Measurements from ENCODE around the gene ITPRIPL2.

ITPRIPL2 gene

DNA sequence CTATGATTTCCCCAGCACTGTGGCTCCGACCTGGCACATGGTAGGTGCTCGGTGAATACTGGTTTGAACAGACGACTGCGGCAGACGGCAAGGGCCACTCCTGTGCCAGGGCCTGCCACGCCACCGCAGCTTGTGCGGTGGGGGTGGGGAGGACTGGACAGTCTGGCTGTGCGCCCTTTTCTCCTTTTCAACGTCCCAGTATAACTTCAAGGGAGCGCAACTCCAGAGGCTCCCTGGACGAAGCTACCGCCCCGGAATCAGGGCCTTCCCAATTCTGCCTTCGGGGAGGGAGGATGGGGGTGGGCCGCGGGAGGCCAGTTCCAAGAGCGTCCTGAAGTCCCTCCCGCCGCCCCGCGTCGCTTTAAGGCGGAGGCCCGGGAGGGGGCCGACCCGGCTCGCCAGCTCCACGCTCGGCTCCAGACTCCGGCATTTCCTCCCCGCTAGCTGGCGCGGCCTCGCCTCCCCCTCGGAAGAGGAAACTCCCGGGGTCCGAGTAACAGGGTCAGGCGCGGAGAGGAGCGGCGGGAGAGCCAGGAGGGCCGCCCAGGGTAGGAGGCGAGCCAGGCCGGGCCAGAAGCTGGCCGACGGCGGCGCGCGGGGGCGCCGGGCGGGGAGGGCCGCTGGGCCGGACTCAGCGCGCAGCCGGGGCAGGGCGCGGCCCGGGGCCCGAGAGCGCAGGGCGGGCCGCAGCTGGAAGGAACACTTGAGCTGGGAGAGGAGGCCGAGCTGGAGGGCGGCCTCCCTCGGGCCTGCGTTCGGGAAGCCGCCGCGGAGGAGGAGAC is at the start of gene ITPRIPL2:
ITPRIPL2 (plus strand) TSS at position 388 of the 782 bp plus-strand sequence. CDS start 498 bp downstream, outside the sequence.
- DNase-seq (ENCODE audit: low read depth, low spot score) = no peak
- CTCF ChIA-PET = interaction anchor here (0.9 to 5.2 kb wide), 9 partner anchors 10 to 144 kb away, joined by 3 to 24 read pairs (median 5); no protein-coding TSS in a partner anchor
- peak within 1 kb of the TSS; percentile 75 for H3K4me3 ChIP-seq (ENCODE audit: low read depth, low read length)
- POLR2A ChIA-PET = interaction anchor here (0.6 to 1.3 kb wide), 6 partner anchors 14 to 182 kb away, joined by 3 to 4 read pairs (median 3); partner anchors contain the start of gene COQ7
- TF ChIP-seq, protein P1, sequence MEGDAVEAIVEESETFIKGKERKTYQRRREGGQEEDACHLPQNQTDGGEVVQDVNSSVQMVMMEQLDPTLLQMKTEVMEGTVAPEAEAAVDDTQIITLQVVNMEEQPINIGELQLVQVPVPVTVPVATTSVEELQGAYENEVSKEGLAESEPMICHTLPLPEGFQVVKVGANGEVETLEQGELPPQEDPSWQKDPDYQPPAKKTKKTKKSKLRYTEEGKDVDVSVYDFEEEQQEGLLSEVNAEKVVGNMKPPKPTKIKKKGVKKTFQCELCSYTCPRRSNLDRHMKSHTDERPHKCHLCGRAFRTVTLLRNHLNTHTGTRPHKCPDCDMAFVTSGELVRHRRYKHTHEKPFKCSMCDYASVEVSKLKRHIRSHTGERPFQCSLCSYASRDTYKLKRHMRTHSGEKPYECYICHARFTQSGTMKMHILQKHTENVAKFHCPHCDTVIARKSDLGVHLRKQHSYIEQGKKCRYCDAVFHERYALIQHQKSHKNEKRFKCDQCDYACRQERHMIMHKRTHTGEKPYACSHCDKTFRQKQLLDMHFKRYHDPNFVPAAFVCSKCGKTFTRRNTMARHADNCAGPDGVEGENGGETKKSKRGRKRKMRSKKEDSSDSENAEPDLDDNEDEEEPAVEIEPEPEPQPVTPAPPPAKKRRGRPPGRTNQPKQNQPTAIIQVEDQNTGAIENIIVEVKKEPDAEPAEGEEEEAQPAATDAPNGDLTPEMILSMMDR (IDR thresholded peaks at IDR 0.05; ENCODE audit: insufficient read depth, low read length, missing control alignments) = no peak

DNA sequence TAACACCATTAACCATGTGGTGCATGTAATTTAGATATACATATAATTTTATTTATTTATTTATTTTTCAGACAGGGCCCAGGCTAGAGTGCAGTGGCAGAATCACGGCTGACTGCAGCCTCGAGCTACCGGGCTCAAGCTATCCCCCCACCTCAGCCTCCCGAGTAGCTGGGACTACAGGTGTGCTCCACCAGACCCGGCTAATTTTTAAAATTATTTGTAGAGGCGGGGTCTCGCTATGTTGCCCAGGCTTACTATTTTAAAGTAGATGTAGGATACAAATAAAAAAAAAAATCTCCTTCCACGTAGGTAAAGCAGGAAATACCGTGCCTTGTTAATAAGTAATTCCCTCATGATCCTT is 46.8 kb upstream of the ITPRIPL2 start:
- ChIA-PET CTCF (interaction anchor here (1.0 to 2.6 kb wide), 6 partner anchors 9 to 266 kb away, joined by 3 to 7 read pairs (median 5); partner anchors contain the start of genes ARL6IP1 and TMC7), POLR2A (interaction anchor here (0.7 to 1.2 kb wide), 4 partner anchors 28 to 84 kb away, joined by 3 read pairs; partner anchors contain the start of gene ITPRIPL2)
- H3K4me3 ChIP-seq (ENCODE audit: low read depth, low read length) = no peak overlapping the region; the same call in 1 of the 2 replicates
- TF ChIP-seq, protein P1 (IDR thresholded peaks at IDR 0.05; ENCODE audit: insufficient read depth, low read length, missing control alignments) = no peak
- DNase-seq (ENCODE audit: low read depth, low spot score) = no peak

DNA sequence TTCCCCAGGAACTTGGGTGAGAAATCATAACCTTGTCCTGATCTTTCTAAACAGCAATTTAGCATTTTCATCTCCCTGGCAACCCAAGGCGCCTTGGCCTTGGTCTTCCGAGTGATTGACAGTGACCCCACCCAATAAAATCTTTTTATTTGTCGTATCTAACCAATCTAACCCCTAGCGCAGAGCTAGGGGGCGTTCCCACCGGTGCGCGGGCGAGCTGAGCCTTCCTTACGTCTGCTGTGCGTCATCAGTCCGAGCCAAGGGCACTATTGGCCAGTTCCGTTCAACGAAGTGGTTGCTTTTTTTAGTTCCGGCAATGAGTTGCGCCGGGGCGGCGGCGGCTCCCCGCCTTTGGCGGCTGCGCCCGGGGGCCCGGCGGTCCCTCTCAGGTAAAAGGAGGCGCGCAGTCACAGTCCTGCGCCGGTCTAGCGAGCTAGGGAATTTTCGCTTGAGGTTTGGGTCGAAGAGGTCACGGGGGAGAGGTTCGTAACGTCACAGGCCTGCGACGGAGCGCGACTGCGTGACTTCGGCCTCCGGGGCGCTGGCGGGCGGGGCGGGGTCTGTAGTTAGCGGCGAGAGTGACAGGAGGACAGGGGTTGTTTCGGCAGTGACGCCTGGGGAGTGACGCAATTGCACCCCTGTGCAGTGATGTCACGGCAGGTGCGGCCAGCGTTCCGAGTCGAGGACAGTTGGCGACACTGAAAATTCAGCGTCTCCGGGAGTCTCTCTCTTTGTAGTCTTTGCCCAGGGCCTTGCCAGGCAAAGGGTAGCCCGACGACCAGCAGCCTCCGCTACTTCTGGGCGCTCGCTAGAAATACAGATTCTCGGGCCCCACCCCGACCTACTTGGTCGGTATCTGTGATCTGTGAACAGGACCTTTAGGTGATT is 46.2 kb upstream of the ITPRIPL2 start, which contains the start of gene COQ7:
COQ7 (plus strand) TSS at position 266 of the 888 bp plus-strand sequence; CDS start at position 317, 51 bp downstream.
- CTCF ChIA-PET = interaction anchor here (0.7 to 7.4 kb wide), 8 partner anchors 10 to 488 kb away, joined by 3 to 106 read pairs (median 6); partner anchors contain the start of gene TMC7
- TF ChIP-seq, protein P1 (IDR thresholded peaks at IDR 0.05; ENCODE audit: insufficient read depth, low read length, missing control alignments) = no peak
- H3K4me3 ChIP-seq (ENCODE audit: low read depth, low read length) = peak within 1 kb of the TSS; percentile 78
- DNase-seq (ENCODE audit: low read depth, low spot score) = peak; percentile 99
- POLR2A ChIA-PET = interaction anchor here (0.7 to 1.2 kb wide), 4 partner anchors 28 to 84 kb away, joined by 3 read pairs; partner anchors contain the start of gene ITPRIPL2

DNA sequence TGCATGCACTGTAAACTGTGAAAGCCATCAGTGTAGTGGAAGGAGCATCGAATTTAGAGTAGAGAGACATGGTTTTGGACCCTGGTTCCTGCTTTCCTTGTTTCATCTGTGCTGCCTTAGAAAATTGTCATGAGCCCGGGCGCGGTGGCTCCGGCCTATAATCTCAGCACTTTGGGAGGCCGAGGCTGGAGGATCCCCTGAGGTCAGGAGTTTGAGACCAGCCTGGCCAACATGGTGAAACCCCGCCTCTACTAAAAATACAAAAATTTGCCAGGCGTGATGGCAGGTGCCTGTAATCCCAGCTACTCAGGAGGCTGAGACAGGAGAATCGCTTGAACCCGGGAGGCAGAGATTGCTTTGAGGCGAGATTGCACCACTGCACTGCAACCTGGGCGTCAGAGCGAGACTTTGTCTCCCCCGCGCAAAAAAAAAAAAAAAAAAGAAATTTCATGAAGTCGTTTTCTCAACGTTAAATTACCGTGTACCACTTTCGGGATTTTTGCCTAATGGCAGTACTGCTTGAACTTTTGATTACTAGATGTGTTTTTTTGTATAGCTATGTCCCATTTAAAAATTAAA is 45.4 kb upstream of the ITPRIPL2 start:
- POLR2A ChIA-PET = interaction anchor here (0.7 to 1.2 kb wide), 2 partner anchors 27 to 85 kb away, joined by 3 to 6 read pairs; no protein-coding TSS in a partner anchor
- no peak for DNase-seq (ENCODE audit: low read depth, low spot score)
- TF ChIP-seq, protein P1 (IDR thresholded peaks at IDR 0.05; ENCODE audit: insufficient read depth, low read length, missing control alignments) = no peak
- peak overlapping the region; percentile 78 for H3K4me3 ChIP-seq (ENCODE audit: low read depth, low read length)
- CTCF ChIA-PET = interaction anchor here (0.7 to 7.4 kb wide), 7 partner anchors 10 to 487 kb away, joined by 3 to 106 read pairs (median 4); partner anchors contain the start of gene TMC7

DNA sequence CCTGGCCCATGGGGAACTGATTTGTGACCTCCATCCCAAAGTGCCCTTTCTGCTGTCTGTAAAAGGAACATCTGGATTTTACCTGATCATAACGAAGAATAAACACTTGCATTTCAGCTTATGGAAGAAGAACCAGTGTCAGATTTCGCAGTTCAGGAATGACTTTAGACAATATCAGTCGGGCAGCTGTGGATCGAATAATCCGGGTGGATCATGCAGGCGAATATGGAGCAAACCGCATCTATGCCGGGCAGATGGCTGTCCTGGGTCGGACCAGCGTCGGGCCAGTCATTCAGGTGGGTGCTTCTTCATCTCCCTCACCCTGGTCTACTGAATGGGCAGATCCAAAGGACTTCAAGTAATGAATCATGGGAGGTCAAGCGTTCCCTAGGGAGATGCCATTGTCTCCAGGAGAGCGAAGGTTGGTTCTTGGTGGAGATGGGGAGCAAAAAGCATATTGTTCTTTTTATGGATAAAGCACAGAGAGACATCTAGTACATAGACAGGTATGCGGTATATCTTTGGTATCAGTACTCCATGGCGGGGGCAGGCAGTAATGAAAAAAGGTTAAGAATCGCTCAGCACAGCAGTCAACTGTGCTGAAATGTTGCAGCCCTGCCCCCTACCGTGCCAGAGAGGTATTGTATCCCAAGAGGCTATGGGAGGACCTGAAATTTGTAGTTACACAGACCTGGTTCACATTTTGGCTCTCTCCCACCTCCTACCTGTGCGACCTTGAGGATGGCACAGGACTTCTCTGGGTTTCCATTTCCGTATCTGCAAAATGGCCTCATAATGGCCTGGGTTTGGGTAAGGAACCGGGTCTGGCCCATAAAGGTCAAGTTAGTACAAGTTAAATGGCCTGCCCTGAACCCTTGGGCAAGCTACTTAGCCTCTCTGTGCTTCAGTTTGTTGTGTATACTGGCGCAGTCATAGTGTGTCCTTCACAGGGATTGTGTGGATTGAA is 41.7 kb upstream of the ITPRIPL2 start:
- ChIA-PET POLR2A (no interaction called here), CTCF (interaction anchor here (0.8 to 7.4 kb wide), 13 partner anchors 10 to 430 kb away, joined by 3 to 106 read pairs (median 4); partner anchors contain the start of gene TMC7)
- no peak overlapping the region for H3K4me3 ChIP-seq (ENCODE audit: low read depth, low read length)
- TF ChIP-seq, protein P1 (IDR thresholded peaks at IDR 0.05; ENCODE audit: insufficient read depth, low read length, missing control alignments) = peak; percentile 72
- no peak for DNase-seq (ENCODE audit: low read depth, low spot score)

Measured in AG04449 (cell line).